ENCODE data around the gene TIPRL.

DNA sequence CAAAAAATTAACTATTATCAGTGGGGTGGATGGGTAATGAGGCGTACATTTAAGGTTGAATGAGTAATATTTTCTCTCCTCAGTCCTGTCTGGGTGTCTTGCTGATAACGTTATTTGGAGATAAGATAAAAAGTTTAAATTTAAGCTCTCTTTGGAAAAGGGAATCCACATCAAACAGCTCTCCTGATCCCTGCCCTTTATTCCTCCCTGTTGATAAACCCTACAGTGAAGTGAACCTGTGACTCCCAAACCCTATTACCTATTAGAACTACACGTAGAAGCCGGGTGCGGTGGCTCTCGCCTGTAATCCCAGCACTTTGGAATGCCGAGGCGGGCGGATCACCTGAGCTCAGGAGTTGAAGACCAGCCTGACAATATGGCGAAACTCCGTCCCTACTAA is 32.1 kb upstream of the TIPRL start:
- TF ChIP-seq, protein P1, sequence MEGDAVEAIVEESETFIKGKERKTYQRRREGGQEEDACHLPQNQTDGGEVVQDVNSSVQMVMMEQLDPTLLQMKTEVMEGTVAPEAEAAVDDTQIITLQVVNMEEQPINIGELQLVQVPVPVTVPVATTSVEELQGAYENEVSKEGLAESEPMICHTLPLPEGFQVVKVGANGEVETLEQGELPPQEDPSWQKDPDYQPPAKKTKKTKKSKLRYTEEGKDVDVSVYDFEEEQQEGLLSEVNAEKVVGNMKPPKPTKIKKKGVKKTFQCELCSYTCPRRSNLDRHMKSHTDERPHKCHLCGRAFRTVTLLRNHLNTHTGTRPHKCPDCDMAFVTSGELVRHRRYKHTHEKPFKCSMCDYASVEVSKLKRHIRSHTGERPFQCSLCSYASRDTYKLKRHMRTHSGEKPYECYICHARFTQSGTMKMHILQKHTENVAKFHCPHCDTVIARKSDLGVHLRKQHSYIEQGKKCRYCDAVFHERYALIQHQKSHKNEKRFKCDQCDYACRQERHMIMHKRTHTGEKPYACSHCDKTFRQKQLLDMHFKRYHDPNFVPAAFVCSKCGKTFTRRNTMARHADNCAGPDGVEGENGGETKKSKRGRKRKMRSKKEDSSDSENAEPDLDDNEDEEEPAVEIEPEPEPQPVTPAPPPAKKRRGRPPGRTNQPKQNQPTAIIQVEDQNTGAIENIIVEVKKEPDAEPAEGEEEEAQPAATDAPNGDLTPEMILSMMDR (IDR thresholded peaks at IDR 0.05): no peak
- TF ChIP-seq EZH2 (IDR thresholded peaks at IDR 0.05; ENCODE audit: borderline replicate concordance, insufficient read depth, low read depth, low read length, poor library complexity, severe bottlenecking): no peak

Data from B cell (primary cell).